Esophagus squamous epithelium (tissue), 5 donors: ENCODE results near the gene BARX2. TPM values are rescaled to one million over a fixed set of nuclear protein-coding genes. Genes with fewer than 3 reads are reported as not detected.

ENCODE experiments used
- DNase-seq: peaks from one replicate; lab custom pipeline; 2025; lab: John Stamatoyannopoulos, UW
- H3K27ac ChIP-seq, 4 donors: fragments of 200-600 bp; sonication (generic); one replicate each; pipeline ENCODE4 v1.5.1; 2016 to 2019; ENCODE audit warnings: mild to moderate bottlenecking in 1 of 4
- H3K27me3 ChIP-seq, 4 donors: fragments of 200-600 bp; sonication (generic); 1 replicate in 3 of 4; 2 replicates in 1 of 4; pipeline versions ENCODE4 v1.5.1 to v1.6.0; 2017 to 2021; ENCODE audit warnings: antibody characterized with exemption in 1 of 4
- H3K36me3 ChIP-seq, 3 donors: fragments of 200-600 bp; sonication (generic); one replicate each; pipeline ENCODE4 v1.5.1; 2016 to 2019
- H3K4me1 ChIP-seq, 3 donors: fragments of 200-600 bp; sonication (generic); one replicate each; pipeline ENCODE4 v1.5.1; 2017 to 2019
- H3K4me3 ChIP-seq, 4 donors: fragments of 200-600 bp; sonication (generic); 1 replicate in 3 of 4; 2 replicates in 1 of 4; pipeline ENCODE4 v1.5.1; 2016 to 2019; ENCODE audit warnings: mild to moderate bottlenecking in 2 of 4, moderate library complexity in 1 of 4
- H3K9me3 ChIP-seq, 3 donors: fragments of 200-600 bp; sonication (generic); one replicate each; pipeline ENCODE4 v1.5.1; 2016 to 2019
- CTCF ChIP-seq, 6 experiments: fragments of 450-650 bp in 4 of 6; fragments of 200-600 bp in 2 of 6; sonication (generic) in 2 of 6; IDR thresholded peaks; one replicate each; pipeline ENCODE4 v1.5.1; 2016 to 2019; ENCODE audit warnings: antibody characterized with exemption in 6 of 6, mild to moderate bottlenecking in 4 of 6, moderate library complexity in 4 of 6
- POLR2A ChIP-seq, 4 donors: fragments of 450-650 bp; IDR thresholded peaks; one replicate each; pipeline ENCODE4 v1.6.1; 2017; ENCODE audit warnings: antibody characterized with exemption in 4 of 4, mild to moderate bottlenecking in 4 of 4, moderate library complexity in 3 of 4
- WGBS, 2 donors: methylation state at CpG; one replicate each; pipeline ENCODE4 v1.1.5; 2018; 5-methylcytosine and 5-hydroxymethylcytosine counted together
- intact Hi-C: fragments of 100-400 bp; cut with DNase I; formaldehyde crosslinking; loops from one replicate; pipeline ENCODE4 v1.15.0; 2022
- total RNA-seq, 4 donors: library from RNA; depleted of rRNA; stranded (reverse); fragments of >200 nt; gene quantifications; one replicate each; pipeline ENCODE4 v1.1.0, GENCODE V29; 2016
- donor health status: DM: yes; HTN: yes; CAD: no.

Gene BARX2
- total RNA-seq, 4 donors from 2014 or later: 45.2 to 102 (median 57.6) TPM

- no peaks in the 10 kb centered on the region for H3K4me1 ChIP-seq
- no peak for TF ChIP-seq POLR2A (IDR thresholded peaks at IDR 0.05)
- TF ChIP-seq CTCF (IDR thresholded peaks at IDR 0.05): no peak
- no peak overlapping the region for H3K27ac ChIP-seq
- H3K27me3 ChIP-seq: no peaks in the 10 kb centered on the region
- intact Hi-C loops: no loop called here
- H3K36me3 ChIP-seq: no peaks in the 10 kb centered on the region
- H3K4me3 ChIP-seq: no peak overlapping the region
- no peaks in the 10 kb centered on the region for H3K9me3 ChIP-seq
- DNase-seq: no peak
- 80 to 85% methylated on average over 3 of the region's 3 CpGs for WGBS, 2 donors
Measured at GRCh38 chr11:129352676-129353075, 23.0 kb upstream of the BARX2 start.

- 40 to 66% methylated on average over 2 to 3 of the region's 4 CpGs for WGBS, 2 donors
- intact Hi-C loops: no loop called here
- H3K4me3 ChIP-seq: no peak overlapping the region
- H3K27me3 ChIP-seq: no peaks in the 10 kb centered on the region
- no peak overlapping the region for H3K27ac ChIP-seq
- no peaks in the 10 kb centered on the region for H3K36me3 ChIP-seq
- no peak for TF ChIP-seq CTCF (IDR thresholded peaks at IDR 0.05)
- TF ChIP-seq POLR2A (IDR thresholded peaks at IDR 0.05): no peak
- peaks cover 0 to 5% (median 0%) of the 10 kb centered on the region in 3 donors for H3K9me3 ChIP-seq
- DNase-seq: no peak
- no peaks in the 10 kb centered on the region for H3K4me1 ChIP-seq
Measured at GRCh38 chr11:129354691-129355090, 21.0 kb upstream of the BARX2 start.

- Histone ChIP-seq H3K27ac (no peak overlapping the region), H3K36me3 (no peaks in the 10 kb centered on the region), H3K4me3 (no peak overlapping the region), H3K4me1 (peaks cover 0 to 12% (median 10%) of the 10 kb centered on the region in 3 donors), H3K27me3 (peaks cover 0 to 22% (median 0%) of the 10 kb centered on the region in 4 donors), H3K9me3 (peaks cover 0 to 15% (median 0%) of the 10 kb centered on the region in 3 donors)
- intact Hi-C loops: loop anchor here (5.0 kb wide), 1 partner anchor 393 kb away; no protein-coding TSS in a partner anchor
- no peak for TF ChIP-seq CTCF (IDR thresholded peaks at IDR 0.05)
- no peak for TF ChIP-seq POLR2A (IDR thresholded peaks at IDR 0.05)
- WGBS, 2 donors: 54 to 62% methylated on average over 2 of the region's 2 CpGs
- no peak for DNase-seq
Measured at GRCh38 chr11:129359748-129360147, 15.9 kb upstream of the BARX2 start.

GRCh38 chr11:129364143-129364654 lies 11.4 kb upstream of the BARX2 start:
- no peak overlapping the region for H3K4me3 ChIP-seq
- no peaks in the 10 kb centered on the region for H3K36me3 ChIP-seq
- H3K27ac ChIP-seq: peak overlapping the region in 1 of 4 donors; percentile 44
- peaks cover 0 to 15% (median 0%) of the 10 kb centered on the region in 3 donors for H3K9me3 ChIP-seq
- intact Hi-C loops: loop anchor here (5.0 kb wide), 1 partner anchor 388 kb away; no protein-coding TSS in a partner anchor
- 2 to 3% methylated on average over 11 to 17 of the region's 19 CpGs for WGBS, 2 donors
- peaks cover 0 to 44% (median 0%) of the 10 kb centered on the region in 4 donors for H3K27me3 ChIP-seq
- peak; percentile 85 to 100 (median 98) for TF ChIP-seq CTCF (IDR thresholded peaks at IDR 0.05)
- no peak for TF ChIP-seq POLR2A (IDR thresholded peaks at IDR 0.05)
- H3K4me1 ChIP-seq: peaks cover 0 to 46% (median 10%) of the 10 kb centered on the region in 3 donors
- no peak for DNase-seq

GRCh38 chr11:129365816-129366215 lies 9.8 kb upstream of the BARX2 start:
- Histone ChIP-seq H3K27me3 (peaks cover 0 to 59% (median 0%) of the 10 kb centered on the region in 4 donors), H3K9me3 (no peaks in the 10 kb centered on the region), H3K4me3 (no peak overlapping the region), H3K4me1 (peaks cover 0 to 62% (median 10%) of the 10 kb centered on the region in 3 donors), H3K27ac (peak overlapping the region in 1 of 4 donors; percentile 11), H3K36me3 (no peaks in the 10 kb centered on the region)
- TF ChIP-seq POLR2A (IDR thresholded peaks at IDR 0.05) (no peak), CTCF (IDR thresholded peaks at IDR 0.05) (no peak)
- DNase-seq: no peak
- WGBS, 2 donors: 39 to 44% methylated on average over 1 of the region's 1 CpG
- intact Hi-C loops: no loop called here
